ENCODE data around the gene FAHD1. TPM values are rescaled to one million over a fixed set of nuclear protein-coding genes. Genes with fewer than 3 reads are reported as not detected.

FAHD1 gene
- total RNA-seq, 2 experiments from 2014 or later, result 4.1 to 4.5 TPM

DNA sequence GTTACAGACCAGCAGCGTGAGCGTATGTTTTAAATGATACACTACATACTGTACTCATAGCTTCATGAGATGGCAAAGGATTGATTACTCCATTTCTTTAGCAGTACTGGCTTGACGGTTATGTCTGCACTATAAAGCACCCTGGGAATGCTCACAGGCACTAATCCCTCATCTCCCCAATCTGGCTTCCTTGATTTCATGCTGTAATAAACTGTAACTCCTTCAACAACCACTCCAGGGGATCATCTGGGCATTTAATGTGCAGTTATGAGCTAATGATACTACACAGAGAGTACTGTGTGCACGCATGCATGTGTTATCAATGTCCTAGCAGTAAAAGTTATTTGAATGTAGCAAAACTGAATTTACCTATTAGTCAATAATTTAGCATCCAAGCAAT lies 24.8 kb downstream of the FAHD1 start:
- Histone ChIP-seq H3K4me1 (ENCODE audit: insufficient read depth, low read length) (peaks cover 19% of the 10 kb centered on the region), H3K4me3 (ENCODE audit: low read length) (no peak overlapping the region), H3K36me3 (ENCODE audit: insufficient read depth, low read length) (no peaks in the 10 kb centered on the region), H3K27me3 (ENCODE audit: control insufficient read depth in 1 of 2, insufficient read depth in 2 of 2, low read length in 2 of 2) (no peaks in the 10 kb centered on the region), H3K27ac (ENCODE audit: low read depth in 1 of 2, low read length in 2 of 2) (no peak overlapping the region), H3K9me3 (ENCODE audit: control insufficient read depth in 1 of 2, insufficient read depth in 1 of 2, low read length in 2 of 2) (no peaks in the 10 kb centered on the region)
- H3K9me3 Mint-ChIP-seq, result no peaks in the 10 kb centered on the region
- TF ChIP-seq, protein P1, sequence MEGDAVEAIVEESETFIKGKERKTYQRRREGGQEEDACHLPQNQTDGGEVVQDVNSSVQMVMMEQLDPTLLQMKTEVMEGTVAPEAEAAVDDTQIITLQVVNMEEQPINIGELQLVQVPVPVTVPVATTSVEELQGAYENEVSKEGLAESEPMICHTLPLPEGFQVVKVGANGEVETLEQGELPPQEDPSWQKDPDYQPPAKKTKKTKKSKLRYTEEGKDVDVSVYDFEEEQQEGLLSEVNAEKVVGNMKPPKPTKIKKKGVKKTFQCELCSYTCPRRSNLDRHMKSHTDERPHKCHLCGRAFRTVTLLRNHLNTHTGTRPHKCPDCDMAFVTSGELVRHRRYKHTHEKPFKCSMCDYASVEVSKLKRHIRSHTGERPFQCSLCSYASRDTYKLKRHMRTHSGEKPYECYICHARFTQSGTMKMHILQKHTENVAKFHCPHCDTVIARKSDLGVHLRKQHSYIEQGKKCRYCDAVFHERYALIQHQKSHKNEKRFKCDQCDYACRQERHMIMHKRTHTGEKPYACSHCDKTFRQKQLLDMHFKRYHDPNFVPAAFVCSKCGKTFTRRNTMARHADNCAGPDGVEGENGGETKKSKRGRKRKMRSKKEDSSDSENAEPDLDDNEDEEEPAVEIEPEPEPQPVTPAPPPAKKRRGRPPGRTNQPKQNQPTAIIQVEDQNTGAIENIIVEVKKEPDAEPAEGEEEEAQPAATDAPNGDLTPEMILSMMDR (IDR thresholded peaks at IDR 0.05), result no peak
- intact Hi-C loops (cut with DNase I, micrococcal nuclease), result no loop called here
- no peak overlapping the region for H3K4me3 Mint-ChIP-seq
- peaks cover 16% of the 10 kb centered on the region for H3K4me1 Mint-ChIP-seq (ENCODE audit: low read depth)
- peaks cover 3% of the 10 kb centered on the region for H3K27me3 Mint-ChIP-seq
- H3K27ac Mint-ChIP-seq, result no peak overlapping the region
- CTCF ChIA-PET, result no interaction called here
- DNase-seq, result no peak
- no peaks in the 10 kb centered on the region for H3K36me3 Mint-ChIP-seq (ENCODE audit: low read depth)
- POLR2A ChIA-PET, result no interaction called here
- no peak for ATAC-seq (ENCODE audit: poor library complexity)

DNA sequence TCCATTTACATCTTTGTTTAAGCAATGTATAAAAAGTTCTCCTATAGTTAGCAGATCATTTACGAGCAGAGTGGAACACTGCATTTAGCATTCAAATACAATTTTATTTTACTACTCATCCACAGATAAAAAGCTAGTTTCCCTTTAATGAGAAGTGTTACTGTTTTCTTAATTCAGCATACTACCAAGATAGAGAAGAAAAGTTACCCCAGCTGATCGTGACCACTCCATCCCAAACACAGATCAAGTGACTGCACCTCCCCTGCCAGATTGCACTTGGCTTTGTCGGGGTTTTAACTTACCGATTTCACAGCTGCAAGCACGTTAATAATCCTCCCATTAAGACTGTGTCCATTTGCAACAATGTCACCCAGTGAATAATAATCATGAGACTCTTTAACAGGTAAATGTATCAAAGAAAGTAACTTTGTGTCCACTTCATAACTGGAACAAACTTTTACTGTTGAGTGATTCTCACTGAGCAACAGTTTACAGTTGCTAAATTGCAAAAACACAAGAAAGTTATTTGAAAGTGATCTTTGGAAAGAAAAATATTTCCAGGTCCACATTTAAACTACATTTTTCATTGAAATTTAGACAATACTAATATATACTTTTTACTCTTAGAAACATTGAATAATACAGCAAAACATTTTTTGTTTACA lies 30.6 kb downstream of the FAHD1 start:
- TF ChIP-seq, protein P1 (IDR thresholded peaks at IDR 0.05), result no peak
- Histone ChIP-seq H3K36me3 (ENCODE audit: insufficient read depth, low read length) (no peaks in the 10 kb centered on the region), H3K9me3 (ENCODE audit: control insufficient read depth in 1 of 2, insufficient read depth in 1 of 2, low read length in 2 of 2) (no peaks in the 10 kb centered on the region), H3K4me1 (ENCODE audit: insufficient read depth, low read length) (peaks cover 19% of the 10 kb centered on the region), H3K4me3 (ENCODE audit: low read length) (no peak overlapping the region), H3K27me3 (ENCODE audit: control insufficient read depth in 1 of 2, insufficient read depth in 2 of 2, low read length in 2 of 2) (peaks cover 4 to 8% of the 10 kb centered on the region in 2 experiments), H3K27ac (ENCODE audit: low read depth in 1 of 2, low read length in 2 of 2) (no peak overlapping the region)
- no peaks in the 10 kb centered on the region for H3K36me3 Mint-ChIP-seq (ENCODE audit: low read depth)
- ChIA-PET CTCF (no interaction called here), POLR2A (no interaction called here)
- no peak overlapping the region for H3K4me3 Mint-ChIP-seq
- DNase-seq (no peak), ATAC-seq (ENCODE audit: poor library complexity) (no peak)
- intact Hi-C loops (cut with DNase I, micrococcal nuclease), result no loop called here
- peak overlapping the region; percentile 70 for H3K27ac Mint-ChIP-seq
- peaks cover 38% of the 10 kb centered on the region for H3K27me3 Mint-ChIP-seq
- H3K4me1 Mint-ChIP-seq (ENCODE audit: low read depth), result peaks cover 16% of the 10 kb centered on the region
- no peaks in the 10 kb centered on the region for H3K9me3 Mint-ChIP-seq

DNA sequence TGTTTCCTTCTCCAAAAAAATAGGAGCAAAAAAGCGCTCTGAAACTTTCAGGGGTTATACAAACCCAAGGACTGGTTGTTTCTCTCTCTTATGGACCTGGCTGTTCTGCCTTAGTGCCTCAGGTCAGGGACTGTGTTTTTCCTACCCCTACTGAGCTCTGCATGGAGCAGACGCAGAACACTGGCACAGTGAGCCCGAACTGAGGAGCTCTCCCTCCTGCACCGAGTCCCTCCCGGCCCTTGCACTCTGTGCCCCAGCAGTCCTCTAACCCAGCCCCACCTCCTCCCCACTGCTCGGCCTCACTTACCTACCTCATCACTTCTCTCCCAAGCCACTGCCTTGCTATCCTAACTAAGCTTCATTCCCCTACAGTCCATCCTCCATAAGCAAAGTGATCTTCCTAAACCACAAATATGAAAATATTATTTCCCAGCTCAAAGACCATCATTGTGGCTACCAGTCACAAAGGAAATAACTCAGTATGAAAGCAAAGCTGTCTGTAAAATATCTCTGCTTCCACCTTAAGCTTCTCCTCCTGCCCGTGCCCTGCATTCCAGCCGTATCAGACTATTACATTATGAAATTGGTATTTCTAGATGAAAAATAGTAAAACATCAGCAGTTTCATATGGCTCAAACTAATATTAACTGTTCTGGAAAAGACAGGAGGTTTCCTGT lies 31.3 kb downstream of the FAHD1 start:
- DNase-seq (no peak), ATAC-seq (ENCODE audit: poor library complexity) (no peak)
- Mint-ChIP-seq H3K4me1 (ENCODE audit: low read depth) (peaks cover 16% of the 10 kb centered on the region), H3K9me3 (no peaks in the 10 kb centered on the region), H3K36me3 (ENCODE audit: low read depth) (no peaks in the 10 kb centered on the region), H3K4me3 (no peak overlapping the region), H3K27ac (no peak overlapping the region), H3K27me3 (peaks cover 38% of the 10 kb centered on the region)
- H3K27ac ChIP-seq (ENCODE audit: low read depth in 1 of 2, low read length in 2 of 2), result no peak overlapping the region
- no peaks in the 10 kb centered on the region for H3K36me3 ChIP-seq (ENCODE audit: insufficient read depth, low read length)
- H3K4me1 ChIP-seq (ENCODE audit: insufficient read depth, low read length), result peaks cover 19% of the 10 kb centered on the region
- TF ChIP-seq, protein P1 (IDR thresholded peaks at IDR 0.05), result no peak
- no peak overlapping the region for H3K4me3 ChIP-seq (ENCODE audit: low read length)
- ChIA-PET CTCF (no interaction called here), POLR2A (no interaction called here)
- intact Hi-C loops (cut with DNase I, micrococcal nuclease), result no loop called here
- peaks cover 4 to 8% of the 10 kb centered on the region in 2 experiments for H3K27me3 ChIP-seq (ENCODE audit: control insufficient read depth in 1 of 2, insufficient read depth in 2 of 2, low read length in 2 of 2)
- no peaks in the 10 kb centered on the region for H3K9me3 ChIP-seq (ENCODE audit: control insufficient read depth in 1 of 2, insufficient read depth in 1 of 2, low read length in 2 of 2)
